ENCODE data around the gene SLC66A1. TPM values are rescaled to one million over a fixed set of nuclear protein-coding genes. Genes with fewer than 3 reads are reported as not detected.
A peak's percentile ranks its signal among the peaks of the same experiment; 100 is the strongest.

The SLC66A1 gene
- total RNA-seq, 1 experiment from 2014 or later: 11.6 TPM

DNA sequence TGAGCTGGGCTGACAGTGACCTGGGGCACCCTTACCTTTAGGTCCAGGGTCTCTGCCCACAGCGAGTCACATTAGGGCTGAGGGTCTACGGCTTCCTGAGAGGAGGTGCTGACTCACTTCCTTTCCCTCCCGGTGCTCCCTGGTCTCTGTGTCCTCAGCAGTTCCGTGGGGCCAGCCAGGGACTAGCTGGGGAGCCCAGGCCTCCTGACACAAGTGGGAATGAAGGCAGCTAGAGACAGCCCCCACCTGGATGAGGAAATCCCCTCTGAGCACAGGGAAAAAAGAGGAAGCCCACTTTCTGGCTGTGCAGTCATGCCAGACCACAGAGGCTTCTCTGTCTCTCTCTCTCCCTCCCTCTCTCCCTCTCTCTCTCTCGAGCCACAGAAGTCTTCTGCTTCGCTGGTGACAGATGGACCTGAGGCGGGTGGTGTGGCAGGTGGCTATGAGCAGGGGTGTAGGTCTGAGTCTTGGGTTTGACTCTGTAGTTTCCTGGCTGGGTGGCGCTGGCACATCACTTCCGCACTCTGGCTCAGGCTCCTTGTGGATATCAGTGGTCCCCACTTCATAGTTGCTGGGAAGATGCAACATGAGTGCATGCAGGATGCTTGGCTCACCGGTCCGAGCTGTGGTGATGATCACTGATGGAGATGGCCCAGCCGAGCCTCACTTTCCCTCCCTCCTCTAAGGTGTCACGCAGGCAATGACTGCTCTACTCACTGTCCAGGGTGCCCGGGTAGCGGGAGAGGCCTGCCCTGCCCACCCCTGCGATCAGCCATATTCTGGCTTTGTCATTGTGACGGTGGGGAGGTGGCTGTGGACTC is 3.5 kb downstream of the SLC66A1 start:
- peaks cover 49% of the 10 kb centered on the region for H3K4me1 ChIP-seq (ENCODE audit: low read length)
- no peaks in the 10 kb centered on the region for H3K9me3 ChIP-seq (ENCODE audit: low read length)
- peak overlapping the region; percentile 54 for H3K4me2 ChIP-seq (ENCODE audit: low read depth, low read length, poor library complexity, severe bottlenecking)
- peak overlapping the region; percentile 26; the same call in 1 of the 2 replicates for H3K4me3 ChIP-seq (ENCODE audit: low read length)
- no peak overlapping the region for H2AFZ ChIP-seq (ENCODE audit: low read length)
- H4K20me1 ChIP-seq (ENCODE audit: insufficient read depth, low read depth, low read length): peaks cover 5% of the 10 kb centered on the region; the same call in 1 of the 2 replicates
- peak; percentile 83 for DNase-seq
- H3K36me3 ChIP-seq (ENCODE audit: insufficient read depth, low read length): 0 out of 2 replicates have a peak, but pooled peaks cover 5% of the 10 kb centered on the region
- H3K27me3 ChIP-seq (ENCODE audit: low read length): no peaks in the 10 kb centered on the region
- H3K9ac ChIP-seq (ENCODE audit: low read length): peak overlapping the region; percentile 47
- peaks cover 18% of the 10 kb centered on the region for H3K79me2 ChIP-seq (ENCODE audit: low read length)
- H3K27ac ChIP-seq (ENCODE audit: low read length): peak overlapping the region; percentile 76
- H3K9me2 ChIP-seq (replicated peaks; ENCODE audit: insufficient read depth, low read length): no peaks in the 10 kb centered on the region

DNA sequence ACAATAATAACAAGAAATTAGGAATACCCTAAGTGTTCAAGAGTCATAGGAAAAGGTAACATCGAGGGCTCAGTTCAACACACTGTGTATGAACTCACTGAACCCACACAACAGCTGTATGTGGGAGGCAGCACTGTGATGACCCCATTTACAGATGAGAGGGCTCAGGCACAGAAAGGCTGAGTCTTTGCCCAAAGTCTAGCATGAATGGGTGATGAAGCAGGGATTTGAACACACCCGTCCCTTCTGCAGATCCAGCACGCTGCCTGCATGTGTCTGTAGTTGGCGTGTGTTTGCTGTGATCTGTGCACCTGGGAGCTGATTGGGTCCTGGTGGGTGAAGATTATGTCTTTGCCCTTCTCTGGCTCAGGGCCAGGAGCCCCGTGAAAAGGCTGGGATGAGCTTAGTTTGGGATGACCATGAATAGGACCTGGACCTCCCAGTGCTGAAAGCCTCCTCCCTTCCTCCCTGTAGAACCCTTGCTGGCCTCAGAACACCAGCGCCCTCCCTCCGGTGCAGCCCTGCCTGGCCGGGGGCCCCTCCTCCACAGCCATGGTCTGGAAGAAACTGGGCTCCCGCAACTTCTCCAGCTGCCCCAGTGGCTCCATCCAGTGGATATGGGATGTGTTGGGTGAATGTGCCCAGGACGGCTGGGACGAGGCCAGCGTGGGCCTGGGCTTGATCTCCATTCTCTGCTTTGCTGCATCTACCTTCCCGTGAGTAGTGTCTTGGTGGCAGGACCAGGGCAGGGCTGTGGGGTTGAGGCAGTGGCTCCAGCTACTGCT is 5.2 kb downstream of the SLC66A1 start:
- H3K4me3 ChIP-seq (ENCODE audit: low read length): no peak overlapping the region
- H3K36me3 ChIP-seq (ENCODE audit: insufficient read depth, low read length): 0 out of 2 replicates have a peak, but pooled peaks cover 5% of the 10 kb centered on the region
- H3K79me2 ChIP-seq (ENCODE audit: low read length): peaks cover 4% of the 10 kb centered on the region; the same call in 1 of the 2 replicates
- no peaks in the 10 kb centered on the region for H3K9me3 ChIP-seq (ENCODE audit: low read length)
- no peak overlapping the region for H3K9ac ChIP-seq (ENCODE audit: low read length)
- H3K4me2 ChIP-seq (ENCODE audit: low read depth, low read length, poor library complexity, severe bottlenecking): no peak overlapping the region
- DNase-seq: no peak
- H3K27me3 ChIP-seq (ENCODE audit: low read length): no peaks in the 10 kb centered on the region
- no peak overlapping the region for H2AFZ ChIP-seq (ENCODE audit: low read length)
- H4K20me1 ChIP-seq (ENCODE audit: insufficient read depth, low read depth, low read length): no peaks in the 10 kb centered on the region
- H3K4me1 ChIP-seq (ENCODE audit: low read length): peaks cover 43% of the 10 kb centered on the region
- no peak overlapping the region for H3K27ac ChIP-seq (ENCODE audit: low read length)
- H3K9me2 ChIP-seq (replicated peaks; ENCODE audit: insufficient read depth, low read length): no peaks in the 10 kb centered on the region

DNA sequence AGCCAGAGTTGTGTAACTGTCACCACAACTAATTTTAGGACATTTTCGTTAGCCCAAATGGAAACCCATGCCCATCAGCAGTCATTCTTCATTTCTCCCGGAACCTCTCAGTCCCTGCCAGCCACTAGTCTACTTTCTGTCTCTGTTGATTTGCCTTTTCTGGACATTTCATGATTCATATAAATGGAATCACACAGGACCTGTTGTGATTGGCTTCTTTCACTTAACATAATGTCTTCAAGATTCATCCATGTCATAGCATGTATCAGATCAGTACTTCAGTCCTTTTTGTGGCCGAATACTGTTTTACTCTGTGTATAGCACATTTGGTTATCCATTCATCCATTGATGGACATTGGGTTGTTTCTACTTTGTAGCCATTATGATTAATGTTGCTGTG is 7.1 kb downstream of the SLC66A1 start:
- Histone ChIP-seq H3K36me3 (ENCODE audit: insufficient read depth, low read length) (0 out of 2 replicates have a peak, but pooled peaks cover 5% of the 10 kb centered on the region), H3K27me3 (ENCODE audit: low read length) (no peaks in the 10 kb centered on the region), H3K4me3 (ENCODE audit: low read length) (no peak overlapping the region), H3K4me2 (ENCODE audit: low read depth, low read length, poor library complexity, severe bottlenecking) (no peak overlapping the region), H4K20me1 (ENCODE audit: insufficient read depth, low read depth, low read length) (no peaks in the 10 kb centered on the region), H3K79me2 (ENCODE audit: low read length) (no peaks in the 10 kb centered on the region), H3K9me3 (ENCODE audit: low read length) (no peaks in the 10 kb centered on the region), H3K27ac (ENCODE audit: low read length) (no peak overlapping the region), H3K4me1 (ENCODE audit: low read length) (peaks cover 25% of the 10 kb centered on the region), H3K9me2 (replicated peaks; ENCODE audit: insufficient read depth, low read length) (no peaks in the 10 kb centered on the region), H2AFZ (ENCODE audit: low read length) (no peak overlapping the region), H3K9ac (ENCODE audit: low read length) (no peak overlapping the region)
- no peak for DNase-seq

DNA sequence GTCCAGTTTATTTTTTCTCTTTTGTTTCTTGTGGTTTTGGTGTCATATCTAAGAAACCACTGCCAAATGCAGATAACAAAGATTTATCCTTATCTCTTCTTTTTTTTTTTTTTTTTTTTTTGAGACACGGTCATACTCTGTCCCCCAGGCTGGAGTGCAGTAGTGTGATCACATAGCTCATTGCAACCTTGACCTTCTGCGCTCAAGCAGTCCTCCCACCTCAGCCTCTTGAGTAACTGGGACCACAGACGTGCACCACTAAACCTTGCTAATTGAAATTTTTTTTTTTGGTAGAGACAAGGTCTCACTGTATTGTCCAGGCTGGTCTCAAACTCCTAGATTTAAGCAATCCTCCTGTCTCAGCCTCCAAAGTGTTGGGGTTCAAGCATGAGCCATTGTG is 8.9 kb downstream of the SLC66A1 start:
- Histone ChIP-seq H3K79me2 (ENCODE audit: low read length) (no peaks in the 10 kb centered on the region), H3K4me2 (ENCODE audit: low read depth, low read length, poor library complexity, severe bottlenecking) (no peak overlapping the region)

DNA sequence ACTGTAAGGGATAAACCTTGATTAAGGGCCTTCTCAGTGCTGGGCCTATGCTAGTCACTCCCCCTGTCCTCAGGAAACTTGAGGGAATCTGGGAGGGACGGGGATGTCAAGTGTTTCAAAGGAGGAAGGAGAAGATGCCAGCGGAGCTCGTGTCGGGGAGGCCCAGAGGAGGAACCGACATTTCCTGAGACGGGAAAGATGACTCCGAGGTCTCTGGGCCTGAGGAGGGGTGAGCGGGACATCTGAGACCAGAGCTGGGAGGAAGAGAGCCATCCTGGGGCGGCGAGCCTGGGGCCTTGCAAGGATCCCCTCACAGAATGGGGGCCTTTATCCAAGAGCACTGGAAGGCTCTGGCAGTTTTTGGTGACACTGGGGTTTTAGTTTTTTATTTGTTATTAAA is 10.4 kb downstream of the SLC66A1 start:
- Histone ChIP-seq H3K36me3 (ENCODE audit: insufficient read depth, low read length) (0 out of 2 replicates have a peak, but pooled peaks cover 5% of the 10 kb centered on the region), H4K20me1 (ENCODE audit: insufficient read depth, low read depth, low read length) (no peaks in the 10 kb centered on the region), H3K9ac (ENCODE audit: low read length) (no peak overlapping the region), H3K27ac (ENCODE audit: low read length) (no peak overlapping the region), H3K27me3 (ENCODE audit: low read length) (no peaks in the 10 kb centered on the region), H3K9me3 (ENCODE audit: low read length) (no peaks in the 10 kb centered on the region), H3K4me2 (ENCODE audit: low read depth, low read length, poor library complexity, severe bottlenecking) (no peak overlapping the region), H3K4me1 (ENCODE audit: low read length) (no peaks in the 10 kb centered on the region), H2AFZ (ENCODE audit: low read length) (no peak overlapping the region), H3K4me3 (ENCODE audit: low read length) (no peak overlapping the region), H3K79me2 (ENCODE audit: low read length) (no peaks in the 10 kb centered on the region), H3K9me2 (replicated peaks; ENCODE audit: insufficient read depth, low read length) (no peaks in the 10 kb centered on the region)
- DNase-seq: no peak

More for the DNA sequence above, 8.9 kb downstream of the SLC66A1 start:
- no peak for DNase-seq
- Histone ChIP-seq H3K27ac (ENCODE audit: low read length) (no peak overlapping the region), H3K36me3 (ENCODE audit: insufficient read depth, low read length) (0 out of 2 replicates have a peak, but pooled peaks cover 5% of the 10 kb centered on the region), H4K20me1 (ENCODE audit: insufficient read depth, low read depth, low read length) (no peaks in the 10 kb centered on the region), H3K9ac (ENCODE audit: low read length) (no peak overlapping the region), H3K27me3 (ENCODE audit: low read length) (no peaks in the 10 kb centered on the region), H3K9me3 (ENCODE audit: low read length) (no peaks in the 10 kb centered on the region), H2AFZ (ENCODE audit: low read length) (no peak overlapping the region), H3K4me1 (ENCODE audit: low read length) (peaks cover 6% of the 10 kb centered on the region), H3K9me2 (replicated peaks; ENCODE audit: insufficient read depth, low read length) (no peaks in the 10 kb centered on the region), H3K4me3 (ENCODE audit: low read length) (no peak overlapping the region)

DNA sequence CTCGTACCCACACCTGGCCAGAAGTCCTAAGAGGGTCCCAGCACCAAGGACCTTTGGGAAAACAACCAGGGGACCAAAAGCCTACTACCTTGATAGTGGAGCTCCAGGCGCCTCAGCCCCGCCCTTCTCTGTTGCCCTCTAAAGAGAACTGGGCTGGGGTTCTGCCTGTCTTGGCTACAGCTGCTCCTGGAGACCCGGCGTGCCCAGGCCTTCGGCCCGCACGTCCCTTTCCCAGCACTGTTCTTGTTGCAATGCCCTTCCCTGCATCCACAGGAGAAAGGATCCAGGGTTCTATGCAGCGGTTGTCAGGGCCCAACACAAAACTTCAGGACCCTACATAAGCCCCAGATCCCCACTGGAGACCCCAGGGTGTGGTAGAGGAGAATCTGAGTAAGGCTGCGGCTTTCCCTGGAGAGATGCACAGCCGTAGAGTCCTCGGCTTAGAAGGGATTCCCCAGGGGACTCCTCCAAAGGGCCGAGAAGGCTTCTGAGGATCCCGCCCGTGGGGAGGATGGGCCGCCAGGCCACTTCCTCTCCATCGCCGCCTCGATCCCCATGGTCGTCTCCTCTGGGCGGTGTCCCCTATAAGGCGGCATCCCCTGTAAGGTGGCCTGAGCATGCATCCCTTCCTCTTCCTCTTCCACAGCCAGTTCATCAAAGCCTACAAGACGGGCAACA is 12.0 kb downstream of the SLC66A1 start:
- no peak overlapping the region for H3K4me2 ChIP-seq (ENCODE audit: low read depth, low read length, poor library complexity, severe bottlenecking)
- H3K27ac ChIP-seq (ENCODE audit: low read length): no peak overlapping the region
- H3K9me3 ChIP-seq (ENCODE audit: low read length): no peaks in the 10 kb centered on the region
- no peaks in the 10 kb centered on the region for H4K20me1 ChIP-seq (ENCODE audit: insufficient read depth, low read depth, low read length)
- H2AFZ ChIP-seq (ENCODE audit: low read length): no peak overlapping the region
- H3K36me3 ChIP-seq (ENCODE audit: insufficient read depth, low read length): 0 out of 2 replicates have a peak, but pooled peaks cover 2% of the 10 kb centered on the region
- no peak overlapping the region for H3K9ac ChIP-seq (ENCODE audit: low read length)
- no peaks in the 10 kb centered on the region for H3K4me1 ChIP-seq (ENCODE audit: low read length)
- no peaks in the 10 kb centered on the region for H3K9me2 ChIP-seq (replicated peaks; ENCODE audit: insufficient read depth, low read length)
- no peaks in the 10 kb centered on the region for H3K27me3 ChIP-seq (ENCODE audit: low read length)
- no peak overlapping the region for H3K4me3 ChIP-seq (ENCODE audit: low read length)
- H3K79me2 ChIP-seq (ENCODE audit: low read length): no peaks in the 10 kb centered on the region
- DNase-seq: no peak

DNA sequence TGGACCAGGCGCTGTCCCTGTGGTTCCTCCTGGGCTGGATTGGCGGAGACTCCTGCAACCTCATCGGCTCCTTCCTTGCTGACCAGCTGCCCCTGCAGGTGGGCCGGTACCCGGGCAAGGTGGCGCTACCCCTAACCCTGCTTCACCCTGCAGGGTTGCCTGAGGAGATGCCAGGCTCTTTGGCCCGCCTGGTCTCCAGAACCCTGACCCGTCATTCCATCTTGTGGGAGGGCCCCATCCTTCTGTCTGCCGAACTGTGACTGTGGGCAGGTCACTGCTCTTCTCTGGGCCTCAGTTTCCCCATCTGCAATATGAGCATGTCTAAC is 12.5 kb downstream of the SLC66A1 start:
- Histone ChIP-seq H2AFZ (ENCODE audit: low read length) (no peak overlapping the region), H3K4me2 (ENCODE audit: low read depth, low read length, poor library complexity, severe bottlenecking) (no peak overlapping the region), H3K27ac (ENCODE audit: low read length) (no peak overlapping the region), H3K9me3 (ENCODE audit: low read length) (no peaks in the 10 kb centered on the region), H3K9me2 (replicated peaks; ENCODE audit: insufficient read depth, low read length) (no peaks in the 10 kb centered on the region), H3K27me3 (ENCODE audit: low read length) (no peaks in the 10 kb centered on the region), H3K4me1 (ENCODE audit: low read length) (no peaks in the 10 kb centered on the region), H3K9ac (ENCODE audit: low read length) (no peak overlapping the region), H3K4me3 (ENCODE audit: low read length) (no peak overlapping the region), H3K79me2 (ENCODE audit: low read length) (no peaks in the 10 kb centered on the region), H4K20me1 (ENCODE audit: insufficient read depth, low read depth, low read length) (no peaks in the 10 kb centered on the region), H3K36me3 (ENCODE audit: insufficient read depth, low read length) (no peaks in the 10 kb centered on the region)
- DNase-seq: no peak
